Cerebellar nuclear complex (tissue), 1 donor: ENCODE data around the gene PTPRT.

Experiments
- DNase-seq, 2 experiments: peaks; one replicate each; lab custom pipeline; 2025; lab: John Stamatoyannopoulos, UW

Gene PTPRT

GRCh38 chr20:43189554-43190331 lies at the start of gene PTPRT:
Gene PTPRT (minus strand): TSS chr20:43189906. CDS start chr20:43189733, 173 bp downstream.
- DNase-seq, result no peak

GRCh38 chr20:43238833-43239232 lies 49.1 kb upstream of the PTPRT start:
- no peak for DNase-seq

- no peak for DNase-seq
Observed at GRCh38 chr20:43238266-43238665, 48.6 kb upstream of the PTPRT start.

GRCh38 chr20:43237651-43238168 lies 48.0 kb upstream of the PTPRT start:
- no peak for DNase-seq

GRCh38 chr20:43235998-43236397 lies 46.3 kb upstream of the PTPRT start:
- DNase-seq, result no peak

GRCh38 chr20:43231829-43232228 lies 42.1 kb upstream of the PTPRT start:
- DNase-seq, result no peak

GRCh38 chr20:43229696-43230095 lies 40.0 kb upstream of the PTPRT start:
- DNase-seq, result no peak

GRCh38 chr20:43220612-43221011 lies 30.9 kb upstream of the PTPRT start:
- DNase-seq, result no peak

- no peak for DNase-seq
Observed at GRCh38 chr20:43210901-43211300, 21.2 kb upstream of the PTPRT start.

GRCh38 chr20:43209831-43210230 lies 20.1 kb upstream of the PTPRT start:
- no peak for DNase-seq

GRCh38 chr20:43205699-43206098 lies 16.0 kb upstream of the PTPRT start:
- no peak for DNase-seq

- no peak for DNase-seq
Observed at GRCh38 chr20:43202100-43202499, 12.4 kb upstream of the PTPRT start.

GRCh38 chr20:43198607-43199006 lies 8.9 kb upstream of the PTPRT start:
- DNase-seq, result no peak

- DNase-seq, result no peak
Observed at GRCh38 chr20:43196243-43196642, 6.5 kb upstream of the PTPRT start.

GRCh38 chr20:43194137-43194536 lies 4.4 kb upstream of the PTPRT start:
- no peak for DNase-seq

- DNase-seq, result no peak
Observed at GRCh38 chr20:43193443-43193842, 3.7 kb upstream of the PTPRT start.

GRCh38 chr20:43191946-43192863 lies 2.5 kb upstream of the PTPRT start:
- DNase-seq, result no peak

GRCh38 chr20:43191143-43191542 lies 1.4 kb upstream of the PTPRT start:
- no peak for DNase-seq

GRCh38 chr20:43190332-43190953 lies 737 bp upstream of the PTPRT start:
- no peak for DNase-seq

- no peak for DNase-seq
Observed at GRCh38 chr20:43188861-43189553, 699 bp downstream of the PTPRT start.

- DNase-seq, result no peak
Observed at GRCh38 chr20:43188234-43188653, 1.5 kb downstream of the PTPRT start.
